ENCODE measurements around the gene NLGN1.

Gene NLGN1

GRCh38 chr3:174294616-174295015, 897.1 kb downstream of the NLGN1 start:
- H3K36me3 Mint-ChIP-seq (ENCODE audit: low read depth): no peaks in the 10 kb centered on the region
- no peaks in the 10 kb centered on the region for H3K4me1 Mint-ChIP-seq (ENCODE audit: low read depth)
- H3K27ac Mint-ChIP-seq: no peak overlapping the region
- no peaks in the 10 kb centered on the region for H3K27me3 Mint-ChIP-seq
- H3K4me3 Mint-ChIP-seq: no peak overlapping the region
- H3K9me3 Mint-ChIP-seq: peaks cover 8% of the 10 kb centered on the region

DNA sequence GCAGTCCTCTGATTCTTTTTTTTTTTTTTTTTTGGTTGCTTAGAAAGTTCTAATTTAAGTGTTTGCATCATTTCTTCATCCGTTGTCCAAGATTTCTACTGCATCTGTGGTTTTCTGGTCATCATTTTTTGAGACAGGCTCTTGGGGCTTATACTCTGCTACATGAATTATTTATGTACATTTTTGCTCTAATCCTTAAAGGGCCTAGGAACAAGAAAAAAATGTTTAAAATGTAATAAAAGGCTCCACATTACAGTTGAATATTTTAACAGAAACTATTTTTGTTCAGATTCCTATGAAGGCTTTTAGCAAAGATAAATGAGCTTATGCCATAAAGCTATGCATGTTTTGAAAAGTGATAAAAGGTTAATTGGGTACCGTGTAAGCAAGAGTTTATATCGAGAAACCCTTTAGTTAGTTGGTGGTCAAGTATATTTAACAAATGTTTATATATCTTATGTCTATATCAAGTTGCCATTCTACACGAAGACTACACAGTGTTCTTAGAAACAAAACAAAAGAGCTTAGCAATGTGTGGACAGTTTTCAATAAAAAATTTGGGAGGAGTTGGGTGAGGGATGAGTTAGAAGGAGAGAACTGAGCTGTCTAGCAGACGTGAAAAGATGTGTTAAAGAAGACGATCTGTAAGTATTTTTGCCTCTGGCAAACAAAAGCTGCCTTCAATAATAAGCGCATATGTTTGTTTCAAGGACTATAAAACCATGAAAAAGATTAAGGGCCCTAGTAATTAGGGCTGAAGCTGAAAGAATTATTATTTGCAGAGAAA, 898.0 kb downstream of the NLGN1 start:
- Mint-ChIP-seq H3K27ac (no peak overlapping the region), H3K4me1 (ENCODE audit: low read depth) (no peaks in the 10 kb centered on the region), H3K36me3 (ENCODE audit: low read depth) (no peaks in the 10 kb centered on the region), H3K9me3 (peaks cover 8% of the 10 kb centered on the region), H3K4me3 (no peak overlapping the region), H3K27me3 (no peaks in the 10 kb centered on the region)

DNA sequence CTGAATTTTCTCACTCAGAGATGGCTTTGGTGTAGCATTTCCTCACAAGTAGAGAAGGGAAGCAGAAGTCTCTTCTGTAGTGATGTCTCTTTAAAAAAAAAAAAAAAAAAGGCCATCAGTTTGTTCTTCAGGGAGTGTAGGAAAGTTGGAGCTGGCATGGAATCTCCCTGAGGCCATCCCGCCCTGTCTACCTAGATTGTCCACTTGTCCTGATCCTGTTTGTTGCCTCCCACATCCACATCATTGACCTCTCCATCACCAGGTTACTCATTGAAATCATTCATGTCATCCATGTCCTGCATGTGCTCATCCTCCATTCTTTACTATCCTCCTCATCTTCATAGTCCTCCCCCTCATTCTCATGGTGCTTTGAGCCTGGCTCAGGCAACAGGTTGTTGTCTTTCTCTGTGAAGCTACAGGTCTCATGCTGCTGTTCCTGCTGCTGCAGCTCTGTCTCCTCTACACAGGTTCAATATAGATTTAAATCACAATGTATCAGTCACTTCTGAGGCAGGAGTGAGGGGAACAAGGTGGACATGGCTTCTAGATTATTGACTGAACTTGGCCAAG, 905.3 kb downstream of the NLGN1 start:
- Mint-ChIP-seq H3K9me3 (peaks cover 12% of the 10 kb centered on the region), H3K36me3 (ENCODE audit: low read depth) (no peaks in the 10 kb centered on the region), H3K27ac (no peak overlapping the region), H3K4me1 (ENCODE audit: low read depth) (no peaks in the 10 kb centered on the region), H3K27me3 (no peaks in the 10 kb centered on the region), H3K4me3 (no peak overlapping the region)

DNA sequence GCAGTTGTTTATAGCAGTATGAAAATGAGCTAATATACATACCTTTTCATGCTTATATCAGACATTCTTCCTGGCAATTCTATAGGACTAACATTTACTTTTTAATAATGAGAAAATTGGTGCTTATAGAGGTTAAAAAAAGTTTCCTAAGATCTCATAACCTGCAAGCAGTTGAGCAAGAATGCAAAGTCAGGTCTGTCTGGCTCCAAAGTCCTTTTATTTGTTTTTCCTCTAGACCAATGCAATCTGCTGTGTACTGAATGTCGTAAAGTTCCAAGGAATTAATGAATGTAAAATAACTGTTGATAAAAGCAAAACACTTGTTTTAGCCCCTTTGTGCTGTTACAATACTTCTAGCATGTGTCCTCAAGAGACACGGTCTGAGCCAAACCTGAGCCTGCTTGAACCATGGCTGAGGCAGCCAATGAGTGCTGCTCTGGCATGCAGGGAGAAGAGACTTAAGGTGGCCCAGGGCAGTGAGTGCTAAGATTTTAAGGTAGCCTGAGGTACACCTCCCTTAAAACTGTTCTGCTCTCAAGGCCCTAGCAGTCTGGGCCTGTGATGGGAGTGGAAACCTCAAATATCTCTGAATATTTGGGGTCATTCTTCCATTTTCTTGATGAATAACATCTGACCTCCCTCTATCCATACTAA, 906.5 kb downstream of the NLGN1 start:
- peaks cover 8% of the 10 kb centered on the region for H3K9me3 Mint-ChIP-seq
- no peak overlapping the region for H3K27ac Mint-ChIP-seq
- no peaks in the 10 kb centered on the region for H3K4me1 Mint-ChIP-seq (ENCODE audit: low read depth)
- H3K27me3 Mint-ChIP-seq: no peaks in the 10 kb centered on the region
- H3K4me3 Mint-ChIP-seq: no peak overlapping the region
- no peaks in the 10 kb centered on the region for H3K36me3 Mint-ChIP-seq (ENCODE audit: low read depth)

DNA sequence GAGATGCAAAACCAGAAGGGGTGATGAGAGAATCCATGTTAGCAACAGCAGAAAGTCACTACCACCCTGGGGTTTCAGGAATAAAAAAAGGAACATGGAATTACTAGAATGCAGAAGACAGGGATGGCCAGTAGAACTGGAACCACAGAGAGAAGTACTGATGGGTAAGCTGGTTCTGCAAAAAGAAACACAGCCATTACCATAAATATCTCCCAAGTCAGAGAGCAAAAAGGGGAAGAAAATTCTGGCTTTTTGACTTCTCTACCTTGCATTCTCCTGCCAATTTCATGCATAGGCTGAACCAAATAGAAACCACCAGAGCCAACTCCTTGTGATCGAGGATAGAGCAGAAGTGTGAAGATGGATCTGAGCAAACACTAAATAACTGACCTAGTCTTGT, 911.2 kb downstream of the NLGN1 start:
- H3K36me3 Mint-ChIP-seq (ENCODE audit: low read depth): no peaks in the 10 kb centered on the region
- H3K27ac Mint-ChIP-seq: no peak overlapping the region
- no peaks in the 10 kb centered on the region for H3K4me1 Mint-ChIP-seq (ENCODE audit: low read depth)
- no peaks in the 10 kb centered on the region for H3K27me3 Mint-ChIP-seq
- no peak overlapping the region for H3K4me3 Mint-ChIP-seq
- H3K9me3 Mint-ChIP-seq: peaks cover 5% of the 10 kb centered on the region

GRCh38 chr3:174310475-174310983, 913.0 kb downstream of the NLGN1 start:
- no peaks in the 10 kb centered on the region for H3K36me3 Mint-ChIP-seq (ENCODE audit: low read depth)
- H3K9me3 Mint-ChIP-seq: no peaks in the 10 kb centered on the region
- H3K4me1 Mint-ChIP-seq (ENCODE audit: low read depth): no peaks in the 10 kb centered on the region

GRCh38 chr3:174315225-174315624, 917.7 kb downstream of the NLGN1 start:
- Mint-ChIP-seq H3K27ac (no peak overlapping the region), H3K4me3 (no peak overlapping the region), H3K27me3 (no peaks in the 10 kb centered on the region), H3K9me3 (peaks cover 9% of the 10 kb centered on the region), H3K36me3 (ENCODE audit: low read depth) (no peaks in the 10 kb centered on the region), H3K4me1 (ENCODE audit: low read depth) (no peaks in the 10 kb centered on the region)

More at GRCh38 chr3:174310475-174310983, 913.0 kb downstream of the NLGN1 start:
- Mint-ChIP-seq H3K27me3 (no peaks in the 10 kb centered on the region), H3K27ac (no peak overlapping the region), H3K4me3 (no peak overlapping the region)

GRCh38 chr3:174317005-174317404, 919.5 kb downstream of the NLGN1 start:
- peaks cover 23% of the 10 kb centered on the region for H3K9me3 Mint-ChIP-seq
- no peak overlapping the region for H3K4me3 Mint-ChIP-seq
- no peaks in the 10 kb centered on the region for H3K36me3 Mint-ChIP-seq (ENCODE audit: low read depth)
- H3K27me3 Mint-ChIP-seq: no peaks in the 10 kb centered on the region
- no peaks in the 10 kb centered on the region for H3K4me1 Mint-ChIP-seq (ENCODE audit: low read depth)
- no peak overlapping the region for H3K27ac Mint-ChIP-seq

GRCh38 chr3:174318181-174318580, 920.6 kb downstream of the NLGN1 start:
- Mint-ChIP-seq H3K36me3 (ENCODE audit: low read depth) (no peaks in the 10 kb centered on the region), H3K9me3 (peaks cover 26% of the 10 kb centered on the region), H3K4me3 (no peak overlapping the region), H3K27ac (no peak overlapping the region), H3K27me3 (no peaks in the 10 kb centered on the region), H3K4me1 (ENCODE audit: low read depth) (no peaks in the 10 kb centered on the region)

- H3K36me3 Mint-ChIP-seq (ENCODE audit: low read depth): no peaks in the 10 kb centered on the region
- H3K4me3 Mint-ChIP-seq: no peak overlapping the region
- peaks cover 26% of the 10 kb centered on the region for H3K9me3 Mint-ChIP-seq
- H3K27me3 Mint-ChIP-seq: no peaks in the 10 kb centered on the region
- H3K27ac Mint-ChIP-seq: no peak overlapping the region
- no peaks in the 10 kb centered on the region for H3K4me1 Mint-ChIP-seq (ENCODE audit: low read depth)
Observed at GRCh38 chr3:174321548-174321947, 924.0 kb downstream of the NLGN1 start.

- Mint-ChIP-seq H3K36me3 (ENCODE audit: low read depth) (no peaks in the 10 kb centered on the region), H3K4me3 (no peak overlapping the region), H3K27ac (no peak overlapping the region), H3K4me1 (ENCODE audit: low read depth) (no peaks in the 10 kb centered on the region), H3K9me3 (peaks cover 26% of the 10 kb centered on the region), H3K27me3 (no peaks in the 10 kb centered on the region)
Observed at GRCh38 chr3:174322789-174323188, 925.2 kb downstream of the NLGN1 start.

GRCh38 chr3:174325171-174325570, 927.6 kb downstream of the NLGN1 start:
- H3K27me3 Mint-ChIP-seq: no peaks in the 10 kb centered on the region
- H3K36me3 Mint-ChIP-seq (ENCODE audit: low read depth): no peaks in the 10 kb centered on the region
- no peak overlapping the region for H3K27ac Mint-ChIP-seq
- no peaks in the 10 kb centered on the region for H3K4me1 Mint-ChIP-seq (ENCODE audit: low read depth)
- H3K9me3 Mint-ChIP-seq: peaks cover 25% of the 10 kb centered on the region
- no peak overlapping the region for H3K4me3 Mint-ChIP-seq

DNA sequence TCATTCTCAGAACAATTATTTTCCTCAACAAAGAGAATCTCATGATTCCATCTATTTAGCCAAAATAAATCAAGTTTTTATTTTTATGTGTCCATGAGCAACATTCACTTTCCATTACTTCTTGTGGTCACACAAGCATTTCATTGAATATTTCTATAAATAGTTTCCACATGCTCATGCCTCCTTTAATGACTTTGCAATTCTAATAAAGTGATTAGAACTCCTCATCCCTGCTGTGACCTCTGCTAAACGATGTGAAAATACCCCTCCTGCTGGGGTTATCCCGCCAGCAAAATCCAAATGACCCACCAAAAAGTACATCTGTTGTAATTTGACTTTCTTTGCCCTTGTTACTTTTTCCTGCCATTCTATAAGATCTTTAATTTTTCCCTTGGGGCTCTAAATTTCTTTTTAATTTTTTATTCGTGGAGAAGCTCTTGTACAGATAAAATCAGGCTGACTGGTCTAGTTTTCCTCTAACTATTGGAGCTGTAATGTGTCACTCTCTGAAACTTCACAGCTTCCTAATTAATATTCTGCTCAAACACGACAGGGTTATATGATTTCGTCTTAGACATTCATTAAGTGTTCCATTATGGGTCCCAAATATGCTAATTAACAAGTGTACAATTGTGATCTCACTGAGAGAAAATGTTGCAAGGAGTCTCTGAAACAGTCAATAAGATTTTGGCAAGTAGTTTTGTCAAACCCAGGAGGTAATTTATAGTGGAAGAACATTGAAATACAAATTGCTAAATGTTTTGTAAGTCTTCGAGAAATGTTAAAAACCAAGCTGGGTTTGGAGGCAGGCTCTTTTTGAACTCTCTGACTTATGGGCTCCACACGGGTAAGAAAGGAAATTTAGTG, 928.5 kb downstream of the NLGN1 start:
- Mint-ChIP-seq H3K27ac (no peak overlapping the region), H3K27me3 (no peaks in the 10 kb centered on the region), H3K4me1 (ENCODE audit: low read depth) (no peaks in the 10 kb centered on the region), H3K36me3 (ENCODE audit: low read depth) (no peaks in the 10 kb centered on the region), H3K9me3 (peaks cover 19% of the 10 kb centered on the region), H3K4me3 (no peak overlapping the region)

DNA sequence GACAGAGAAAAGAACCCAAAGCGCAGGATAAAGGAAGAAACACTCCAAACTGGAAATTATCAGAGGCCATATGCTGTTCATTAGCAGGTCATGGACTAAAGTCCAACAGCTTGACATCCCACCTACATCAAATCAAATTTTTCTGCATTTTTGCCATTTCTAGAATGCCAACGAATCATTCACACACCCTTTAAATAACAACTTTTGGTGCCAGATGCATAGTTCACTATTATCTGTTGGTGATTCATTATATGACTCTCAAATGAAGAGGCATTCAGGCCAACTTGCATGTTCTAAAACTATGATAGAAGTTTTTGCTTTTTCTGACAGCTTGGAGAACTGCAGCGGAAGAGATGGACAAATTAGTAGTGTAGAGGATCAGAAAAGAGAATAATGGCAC, 931.8 kb downstream of the NLGN1 start:
- Mint-ChIP-seq H3K4me3 (no peak overlapping the region), H3K9me3 (peaks cover 12% of the 10 kb centered on the region), H3K4me1 (ENCODE audit: low read depth) (no peaks in the 10 kb centered on the region), H3K27ac (no peak overlapping the region), H3K27me3 (no peaks in the 10 kb centered on the region), H3K36me3 (ENCODE audit: low read depth) (no peaks in the 10 kb centered on the region)

All from stimulated activated naive CD8-positive, alpha-beta T cell treated with anti-CD3 and anti-CD28 coated beads, Interleukin-15, Interleukin-2, amounts not matched to agents 100 ng/mL and 50 ng/mL, for 24 hours (primary cell).